ENCODE measurements around the gene LPIN1.

Gene LPIN1

DNA sequence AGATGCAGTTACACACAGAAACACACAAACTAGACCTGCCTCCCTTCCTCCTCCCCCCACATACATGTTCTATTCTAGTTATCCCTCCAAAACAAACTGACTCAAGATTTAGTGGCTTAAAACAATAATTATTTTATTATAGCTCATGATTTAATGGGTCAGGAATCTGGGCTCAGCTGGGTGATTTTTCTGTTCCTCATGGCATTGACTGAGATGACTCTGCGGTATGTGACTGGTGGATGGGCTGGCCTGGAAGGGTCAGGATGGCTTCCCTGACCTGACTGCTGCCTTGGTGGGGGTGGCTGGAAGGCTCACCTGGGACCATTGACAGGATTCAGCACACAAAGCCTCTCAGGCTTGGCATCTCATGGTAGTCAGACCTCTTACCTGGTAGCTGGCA is 42.7 kb upstream of the LPIN1 start:
- TF ChIP-seq TCF12 (IDR thresholded peaks at IDR 0.05; ENCODE audit: low read depth) (no peak), EP300 (IDR thresholded peaks at IDR 0.05; ENCODE audit: borderline replicate concordance) (no peak), ZBTB7A (IDR thresholded peaks at IDR 0.05; ENCODE audit: low read depth) (no peak), RAD21 (IDR thresholded peaks at IDR 0.05; ENCODE audit: low read depth) (no peak), FOXM1 (IDR thresholded peaks at IDR 0.05; ENCODE audit: borderline replicate concordance, low read depth) (no peak), CREB1 (IDR thresholded peaks at IDR 0.05; ENCODE audit: low read depth) (no peak), NFIC (IDR thresholded peaks at IDR 0.05) (no peak), EGR1 (IDR thresholded peaks at IDR 0.05) (no peak), TEAD4 (IDR thresholded peaks at IDR 0.05) (no peak), CEBPB (IDR thresholded peaks at IDR 0.05) (no peak), TAF1 (IDR thresholded peaks at IDR 0.05; ENCODE audit: low read depth) (no peak), YY1 (IDR thresholded peaks at IDR 0.05; ENCODE audit: low read depth) (no peak)
- TF ChIP-seq, protein P1, sequence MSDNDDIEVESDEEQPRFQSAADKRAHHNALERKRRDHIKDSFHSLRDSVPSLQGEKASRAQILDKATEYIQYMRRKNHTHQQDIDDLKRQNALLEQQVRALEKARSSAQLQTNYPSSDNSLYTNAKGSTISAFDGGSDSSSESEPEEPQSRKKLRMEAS (IDR thresholded peaks at IDR 0.05), result no peak
- TF ChIP-seq, protein P2, sequence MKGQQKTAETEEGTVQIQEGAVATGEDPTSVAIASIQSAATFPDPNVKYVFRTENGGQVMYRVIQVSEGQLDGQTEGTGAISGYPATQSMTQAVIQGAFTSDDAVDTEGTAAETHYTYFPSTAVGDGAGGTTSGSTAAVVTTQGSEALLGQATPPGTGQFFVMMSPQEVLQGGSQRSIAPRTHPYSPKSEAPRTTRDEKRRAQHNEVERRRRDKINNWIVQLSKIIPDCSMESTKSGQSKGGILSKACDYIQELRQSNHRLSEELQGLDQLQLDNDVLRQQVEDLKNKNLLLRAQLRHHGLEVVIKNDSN (IDR thresholded peaks at IDR 0.05), result no peak
- TF ChIP-seq, protein P3, sequence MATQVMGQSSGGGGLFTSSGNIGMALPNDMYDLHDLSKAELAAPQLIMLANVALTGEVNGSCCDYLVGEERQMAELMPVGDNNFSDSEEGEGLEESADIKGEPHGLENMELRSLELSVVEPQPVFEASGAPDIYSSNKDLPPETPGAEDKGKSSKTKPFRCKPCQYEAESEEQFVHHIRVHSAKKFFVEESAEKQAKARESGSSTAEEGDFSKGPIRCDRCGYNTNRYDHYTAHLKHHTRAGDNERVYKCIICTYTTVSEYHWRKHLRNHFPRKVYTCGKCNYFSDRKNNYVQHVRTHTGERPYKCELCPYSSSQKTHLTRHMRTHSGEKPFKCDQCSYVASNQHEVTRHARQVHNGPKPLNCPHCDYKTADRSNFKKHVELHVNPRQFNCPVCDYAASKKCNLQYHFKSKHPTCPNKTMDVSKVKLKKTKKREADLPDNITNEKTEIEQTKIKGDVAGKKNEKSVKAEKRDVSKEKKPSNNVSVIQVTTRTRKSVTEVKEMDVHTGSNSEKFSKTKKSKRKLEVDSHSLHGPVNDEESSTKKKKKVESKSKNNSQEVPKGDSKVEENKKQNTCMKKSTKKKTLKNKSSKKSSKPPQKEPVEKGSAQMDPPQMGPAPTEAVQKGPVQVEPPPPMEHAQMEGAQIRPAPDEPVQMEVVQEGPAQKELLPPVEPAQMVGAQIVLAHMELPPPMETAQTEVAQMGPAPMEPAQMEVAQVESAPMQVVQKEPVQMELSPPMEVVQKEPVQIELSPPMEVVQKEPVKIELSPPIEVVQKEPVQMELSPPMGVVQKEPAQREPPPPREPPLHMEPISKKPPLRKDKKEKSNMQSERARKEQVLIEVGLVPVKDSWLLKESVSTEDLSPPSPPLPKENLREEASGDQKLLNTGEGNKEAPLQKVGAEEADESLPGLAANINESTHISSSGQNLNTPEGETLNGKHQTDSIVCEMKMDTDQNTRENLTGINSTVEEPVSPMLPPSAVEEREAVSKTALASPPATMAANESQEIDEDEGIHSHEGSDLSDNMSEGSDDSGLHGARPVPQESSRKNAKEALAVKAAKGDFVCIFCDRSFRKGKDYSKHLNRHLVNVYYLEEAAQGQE (IDR thresholded peaks at IDR 0.05; ENCODE audit: low read depth), result no peak

DNA sequence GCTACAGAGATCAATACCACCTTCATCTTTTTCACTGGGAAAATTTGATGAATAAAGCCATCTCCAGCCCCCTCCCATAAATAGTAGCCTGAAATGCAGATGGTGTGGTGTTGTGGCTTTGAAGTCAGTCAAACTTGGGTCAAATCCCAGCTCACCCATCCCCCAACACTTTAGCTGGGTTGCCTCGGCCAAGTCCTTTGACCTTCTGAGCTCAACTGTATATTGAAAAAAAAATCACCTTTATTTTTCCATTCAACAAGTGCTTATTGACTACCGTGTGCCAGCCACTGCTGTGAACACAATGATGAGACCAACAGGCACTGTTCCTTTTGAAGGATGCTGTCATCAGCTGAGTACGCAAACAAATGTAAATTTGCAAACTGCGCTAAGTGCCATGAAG is 41.4 kb upstream of the LPIN1 start:
- TF ChIP-seq NFIC (IDR thresholded peaks at IDR 0.05) (no peak), RAD21 (IDR thresholded peaks at IDR 0.05; ENCODE audit: low read depth) (no peak), EGR1 (IDR thresholded peaks at IDR 0.05) (no peak), CREB1 (IDR thresholded peaks at IDR 0.05; ENCODE audit: low read depth) (no peak), CEBPB (IDR thresholded peaks at IDR 0.05) (no peak), TAF1 (IDR thresholded peaks at IDR 0.05; ENCODE audit: low read depth) (no peak), FOXM1 (IDR thresholded peaks at IDR 0.05; ENCODE audit: borderline replicate concordance, low read depth) (no peak), EP300 (IDR thresholded peaks at IDR 0.05; ENCODE audit: borderline replicate concordance) (no peak), ZBTB7A (IDR thresholded peaks at IDR 0.05; ENCODE audit: low read depth) (no peak), TCF12 (IDR thresholded peaks at IDR 0.05; ENCODE audit: low read depth) (no peak), YY1 (IDR thresholded peaks at IDR 0.05; ENCODE audit: low read depth) (no peak), TEAD4 (IDR thresholded peaks at IDR 0.05) (no peak)
- TF ChIP-seq, protein P3 (IDR thresholded peaks at IDR 0.05; ENCODE audit: low read depth), result no peak
- TF ChIP-seq, protein P1 (IDR thresholded peaks at IDR 0.05), result no peak
- TF ChIP-seq, protein P2 (IDR thresholded peaks at IDR 0.05), result no peak

DNA sequence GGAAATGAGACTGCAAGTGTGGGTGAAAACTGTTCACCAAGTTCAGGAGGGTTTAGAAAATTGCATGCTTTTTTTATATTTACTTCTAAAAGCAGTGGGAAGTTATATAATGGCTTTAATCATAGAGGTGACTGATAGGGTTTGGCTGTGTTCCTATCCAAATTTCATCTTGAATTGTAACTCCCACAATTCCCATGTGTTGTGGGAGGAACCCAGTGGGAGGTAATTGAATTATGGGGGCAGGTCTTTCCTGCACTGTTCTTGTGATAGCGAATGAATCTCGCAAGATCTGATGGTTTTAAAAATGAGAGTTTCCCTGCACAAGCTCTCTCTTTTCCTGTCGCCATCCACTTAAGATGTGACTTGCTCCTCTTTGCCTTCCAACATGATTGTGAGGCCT is 40.7 kb upstream of the LPIN1 start:
- TF ChIP-seq EP300 (IDR thresholded peaks at IDR 0.05; ENCODE audit: borderline replicate concordance) (no peak), ZBTB7A (IDR thresholded peaks at IDR 0.05; ENCODE audit: low read depth) (no peak), NFIC (IDR thresholded peaks at IDR 0.05) (no peak), TAF1 (IDR thresholded peaks at IDR 0.05; ENCODE audit: low read depth) (no peak), CEBPB (IDR thresholded peaks at IDR 0.05) (no peak), YY1 (IDR thresholded peaks at IDR 0.05; ENCODE audit: low read depth) (no peak), CREB1 (IDR thresholded peaks at IDR 0.05; ENCODE audit: low read depth) (no peak), TEAD4 (IDR thresholded peaks at IDR 0.05) (no peak), FOXM1 (IDR thresholded peaks at IDR 0.05; ENCODE audit: borderline replicate concordance, low read depth) (no peak), RAD21 (IDR thresholded peaks at IDR 0.05; ENCODE audit: low read depth) (no peak), EGR1 (IDR thresholded peaks at IDR 0.05) (no peak)
- TF ChIP-seq, protein P2 (IDR thresholded peaks at IDR 0.05), result no peak
- TF ChIP-seq, protein P1 (IDR thresholded peaks at IDR 0.05), result no peak
- TF ChIP-seq, protein P3 (IDR thresholded peaks at IDR 0.05; ENCODE audit: low read depth), result no peak
